Esophagus muscularis mucosa (tissue), 4 donors: ENCODE results near the gene SHLD1. TPM values are rescaled to one million over a fixed set of nuclear protein-coding genes. Genes with fewer than 3 reads are reported as not detected.

Experiments used
- DNase-seq: peaks from one replicate; pipeline ENCODE4 v3.0.0-alpha.2; 2017; ENCODE audit errors: extremely low spot score
- H3K27ac ChIP-seq, 4 donors: fragments of 200-600 bp; sonication (generic); replicated peaks in 1 of 4; 1 replicate in 3 of 4; 2 replicates in 1 of 4; pipeline ENCODE4 v1.5.1; 2016 to 2019; ENCODE audit warnings: mild to moderate bottlenecking in 1 of 4
- H3K27me3 ChIP-seq, 4 donors: fragments of 200-600 bp; sonication (generic); one replicate each; pipeline versions ENCODE4 v1.5.1 to v1.6.0; 2016 to 2019
- H3K36me3 ChIP-seq, 4 donors: fragments of 200-600 bp; sonication (generic); one replicate each; pipeline ENCODE4 v1.5.1; 2016 to 2019
- H3K4me1 ChIP-seq, 4 donors: fragments of 200-600 bp; sonication (generic); one replicate each; pipeline ENCODE4 v1.5.1; 2016 to 2019
- H3K4me3 ChIP-seq, 4 donors: fragments of 200-600 bp; sonication (generic); 1 replicate in 2 of 4; 2 replicates in 2 of 4; pipeline ENCODE4 v1.5.1; 2016 to 2019; ENCODE audit warnings: mild to moderate bottlenecking in 4 of 4, moderate library complexity in 1 of 4
- H3K9me3 ChIP-seq, 4 donors: fragments of 200-600 bp; sonication (generic); 1 replicate in 3 of 4; 2 replicates in 1 of 4; pipeline ENCODE4 v1.5.1; 2016 to 2019
- EP300 ChIP-seq: sonication (generic); formaldehyde crosslinking; IDR thresholded peaks from one replicate; pipeline ENCODE4 v1.6.1; 2017; ENCODE audit warnings: antibody characterized with exemption
- POLR2A ChIP-seq: fragments of 450-650 bp; IDR thresholded peaks from one replicate; pipeline ENCODE4 v1.6.1; 2017; ENCODE audit warnings: antibody characterized with exemption, moderate library complexity, mild to moderate bottlenecking, low read depth
- POLR2AphosphoS5 ChIP-seq, 2 donors: sonication (generic); formaldehyde crosslinking; IDR thresholded peaks; one replicate each; pipeline ENCODE4 v1.6.1; 2017; ENCODE audit warnings: antibody characterized with exemption in 2 of 2
- WGBS: methylation state at CpG from one replicate; pipeline ENCODE4 v1.1.5; 2018; 5-methylcytosine and 5-hydroxymethylcytosine counted together
- intact Hi-C: fragments of 100-400 bp; cut with DNase I; formaldehyde crosslinking; loops from one replicate; pipeline ENCODE4 v1.15.1; 2023
- total RNA-seq, 4 donors: library from RNA; depleted of rRNA; stranded (reverse); fragments of >200 nt; gene quantifications; one replicate each; pipeline versions ENCODE4 v1.1.0 to v1.2.1, GENCODE V29; 2016
- TF ChIP-seq, protein P1 (sequence below), 3 experiments: fragments of 200-600 bp in 2 of 3; fragments of 450-650 bp in 1 of 3; sonication (generic) in 2 of 3; IDR thresholded peaks; one replicate each; pipeline ENCODE4 v1.5.1; 2017 to 2019; ENCODE audit warnings: antibody characterized with exemption in 3 of 3, mild to moderate bottlenecking in 2 of 3, moderate library complexity in 1 of 3

SHLD1 gene
- total RNA-seq, 4 donors from 2014 or later: 1.7 to 4.6 (median 2.6) TPM

DNA sequence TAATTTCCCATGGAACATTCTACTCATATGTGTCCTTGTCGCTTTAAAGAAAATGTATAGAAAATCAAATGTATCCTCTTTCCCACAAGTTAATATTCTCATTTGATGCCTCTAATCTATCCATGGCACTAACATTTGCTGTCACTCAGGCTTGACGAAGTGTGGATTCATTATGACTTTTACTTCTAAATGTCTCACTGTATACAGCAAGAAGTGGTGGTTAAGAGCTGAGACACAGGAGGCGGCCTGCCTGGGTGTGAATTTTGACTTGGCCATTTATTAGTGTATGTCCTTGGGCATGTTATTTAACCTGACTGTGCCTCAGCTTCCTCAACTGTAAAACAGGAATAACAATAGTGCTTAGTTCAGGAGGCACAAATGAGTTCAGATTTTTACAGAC is 130.1 kb downstream of the SHLD1 start:
- TF ChIP-seq POLR2AphosphoS5 (IDR thresholded peaks at IDR 0.05) (no peak), EP300 (no peak), POLR2A (no peak)
- TF ChIP-seq, protein P1, sequence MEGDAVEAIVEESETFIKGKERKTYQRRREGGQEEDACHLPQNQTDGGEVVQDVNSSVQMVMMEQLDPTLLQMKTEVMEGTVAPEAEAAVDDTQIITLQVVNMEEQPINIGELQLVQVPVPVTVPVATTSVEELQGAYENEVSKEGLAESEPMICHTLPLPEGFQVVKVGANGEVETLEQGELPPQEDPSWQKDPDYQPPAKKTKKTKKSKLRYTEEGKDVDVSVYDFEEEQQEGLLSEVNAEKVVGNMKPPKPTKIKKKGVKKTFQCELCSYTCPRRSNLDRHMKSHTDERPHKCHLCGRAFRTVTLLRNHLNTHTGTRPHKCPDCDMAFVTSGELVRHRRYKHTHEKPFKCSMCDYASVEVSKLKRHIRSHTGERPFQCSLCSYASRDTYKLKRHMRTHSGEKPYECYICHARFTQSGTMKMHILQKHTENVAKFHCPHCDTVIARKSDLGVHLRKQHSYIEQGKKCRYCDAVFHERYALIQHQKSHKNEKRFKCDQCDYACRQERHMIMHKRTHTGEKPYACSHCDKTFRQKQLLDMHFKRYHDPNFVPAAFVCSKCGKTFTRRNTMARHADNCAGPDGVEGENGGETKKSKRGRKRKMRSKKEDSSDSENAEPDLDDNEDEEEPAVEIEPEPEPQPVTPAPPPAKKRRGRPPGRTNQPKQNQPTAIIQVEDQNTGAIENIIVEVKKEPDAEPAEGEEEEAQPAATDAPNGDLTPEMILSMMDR (IDR thresholded peaks at IDR 0.05): no peak
- H3K4me3 ChIP-seq: no peak overlapping the region
- intact Hi-C loops: no loop called here
- H3K4me1 ChIP-seq: no peaks in the 10 kb centered on the region
- H3K9me3 ChIP-seq: peaks cover 0 to 8% (median 0%) of the 10 kb centered on the region in 4 donors
- peaks cover 0 to 7% (median 0%) of the 10 kb centered on the region in 4 donors for H3K27me3 ChIP-seq
- DNase-seq: no peak
- no peak overlapping the region for H3K27ac ChIP-seq
- no peaks in the 10 kb centered on the region for H3K36me3 ChIP-seq
- 93% methylated on average over 3 of the region's 3 CpGs for WGBS

DNA sequence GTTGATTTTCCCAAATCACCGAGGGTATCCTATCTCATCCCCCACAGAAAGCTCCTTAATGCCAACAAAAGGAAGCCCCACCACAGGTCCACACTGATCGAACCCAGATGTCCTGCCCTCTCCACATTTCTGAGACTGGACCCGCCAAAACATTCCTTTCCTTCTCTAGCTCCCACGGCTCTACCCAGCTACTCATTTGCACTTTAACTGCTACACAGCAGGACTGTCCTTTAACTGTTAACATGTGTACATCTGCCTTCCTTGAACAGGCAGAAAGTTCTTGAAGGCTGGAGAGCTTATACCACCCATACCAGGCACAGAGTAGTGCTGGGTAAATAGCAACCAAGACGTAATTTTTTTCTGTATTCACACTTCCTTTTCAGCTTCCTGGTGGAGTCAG is 131.5 kb downstream of the SHLD1 start:
- H3K36me3 ChIP-seq: no peaks in the 10 kb centered on the region
- intact Hi-C loops: no loop called here
- 56% methylated on average over 5 of the region's 5 CpGs for WGBS

DNA sequence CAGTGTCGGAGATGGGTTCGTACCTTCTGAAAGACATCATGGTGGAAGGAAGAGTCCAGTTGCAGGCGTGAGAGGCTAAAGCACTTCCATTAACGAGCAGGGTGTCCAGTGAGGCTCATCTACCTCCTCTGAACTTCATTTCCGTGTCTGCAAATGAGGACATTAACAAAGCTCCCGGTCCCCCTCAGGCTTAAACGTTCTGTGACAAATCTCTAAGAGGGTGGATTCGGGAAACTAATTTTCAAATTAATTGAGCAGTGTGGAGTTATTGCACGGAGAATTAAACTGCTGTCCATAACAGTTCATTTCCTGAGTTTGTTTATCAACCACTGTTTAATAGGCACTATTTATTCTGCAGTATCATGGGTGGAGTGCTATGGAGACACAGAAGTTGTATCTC is 132.0 kb downstream of the SHLD1 start:
- H3K4me1 ChIP-seq: no peaks in the 10 kb centered on the region
- H3K4me3 ChIP-seq: no peak overlapping the region
- intact Hi-C loops: no loop called here
- H3K36me3 ChIP-seq: no peaks in the 10 kb centered on the region
- DNase-seq: no peak
- TF ChIP-seq EP300: no peak
- TF ChIP-seq POLR2A: no peak
- TF ChIP-seq, protein P1 (IDR thresholded peaks at IDR 0.05): no peak
- TF ChIP-seq POLR2AphosphoS5 (IDR thresholded peaks at IDR 0.05): no peak
- 75% methylated on average over 9 of the region's 9 CpGs for WGBS
- peaks cover 0 to 7% (median 0%) of the 10 kb centered on the region in 4 donors for H3K27me3 ChIP-seq
- H3K9me3 ChIP-seq: peaks cover 0 to under 1% (median 0%) of the 10 kb centered on the region in 4 donors
- no peak overlapping the region for H3K27ac ChIP-seq

More for the DNA sequence above, 131.5 kb downstream of the SHLD1 start:
- Histone ChIP-seq H3K9me3 (peaks cover 0 to 5% (median 0%) of the 10 kb centered on the region in 4 donors), H3K27ac (no peak overlapping the region), H3K27me3 (peaks cover 0 to 7% (median 0%) of the 10 kb centered on the region in 4 donors), H3K4me3 (no peak overlapping the region), H3K4me1 (no peaks in the 10 kb centered on the region)
- no peak for DNase-seq
- TF ChIP-seq, protein P1 (IDR thresholded peaks at IDR 0.05): no peak
- TF ChIP-seq POLR2A (no peak), EP300 (no peak), POLR2AphosphoS5 (IDR thresholded peaks at IDR 0.05) (no peak)

DNA sequence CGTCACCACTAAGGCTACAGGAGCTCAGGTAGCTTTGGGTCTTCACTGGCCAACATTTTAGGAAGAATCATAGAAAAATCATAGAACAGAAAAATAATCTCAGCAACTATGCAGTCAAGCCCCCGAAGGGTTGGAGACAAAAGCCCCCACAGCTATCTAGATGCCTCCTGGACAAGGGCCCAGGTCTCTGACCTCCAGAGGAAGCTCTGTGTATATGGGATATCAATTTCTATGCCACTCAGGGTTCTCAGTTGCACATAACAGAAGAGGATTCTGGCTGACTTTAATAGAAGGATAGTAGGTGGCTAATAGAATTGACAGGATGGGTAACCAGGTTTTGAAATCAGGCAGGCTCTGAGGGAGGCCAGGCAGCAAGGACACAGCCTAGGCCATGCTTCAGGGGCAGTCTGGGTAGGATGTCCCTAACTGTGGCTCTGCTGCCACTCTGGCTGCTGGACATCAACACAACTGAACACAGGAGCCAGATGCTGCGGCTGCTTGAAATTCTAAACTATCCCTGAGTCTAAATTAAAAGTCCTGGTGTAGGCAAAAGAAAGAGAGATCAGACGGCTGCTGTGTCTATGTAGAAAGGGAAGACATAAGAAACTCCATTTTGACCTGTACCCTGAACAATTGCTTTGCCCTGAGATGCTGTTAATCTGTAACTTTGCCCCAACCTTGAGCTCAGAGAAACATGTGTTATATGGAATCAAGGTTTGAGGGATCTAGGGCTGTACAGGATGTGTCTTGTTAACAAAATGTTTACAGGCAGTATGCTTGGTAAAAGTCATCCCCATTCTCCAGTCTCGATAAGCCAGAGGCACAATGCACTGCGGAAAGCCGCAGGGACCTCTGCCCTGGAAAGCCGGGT is 134.5 kb downstream of the SHLD1 start:
- H3K4me3 ChIP-seq: no peak overlapping the region
- H3K27ac ChIP-seq: no peak overlapping the region
- no peaks in the 10 kb centered on the region for H3K4me1 ChIP-seq
- intact Hi-C loops: no loop called here
- WGBS: 76% methylated on average over 8 of the region's 8 CpGs
- H3K27me3 ChIP-seq: peaks cover 0 to 7% (median 0%) of the 10 kb centered on the region in 4 donors
- DNase-seq: no peak
- H3K36me3 ChIP-seq: no peaks in the 10 kb centered on the region
- H3K9me3 ChIP-seq: no peaks in the 10 kb centered on the region
- TF ChIP-seq POLR2AphosphoS5 (IDR thresholded peaks at IDR 0.05) (no peak), POLR2A (no peak), EP300 (no peak)
- TF ChIP-seq, protein P1 (IDR thresholded peaks at IDR 0.05): no peak
